HepG2 (cell line): Measurements from ENCODE around the gene GJB2. TPM values are rescaled to one million over a fixed set of nuclear protein-coding genes. Genes with fewer than 3 reads are reported as not detected.

Source experiments
- ATF6 ChIP-seq: sonication (generic); formaldehyde crosslinking; conservative IDR thresholded peaks from 2 replicates; pipeline ENCODE4 v1.4.0; 2020; ENCODE audit warnings: missing genetic modification reagents
- CENPBD1 ChIP-seq: sonication (generic); formaldehyde crosslinking; IDR thresholded peaks from 2 replicates; pipeline ENCODE4 v1.8.0; 2022; ENCODE audit warnings: missing genetic modification reagents, low read depth, mild to moderate bottlenecking, borderline replicate concordance
- EHMT2 ChIP-seq: fragments of 200-600 bp; sonication (generic); IDR thresholded peaks from 2 replicates; pipeline ENCODE4 v1.7.0; 2017; ENCODE audit warnings: antibody characterized with exemption, low read depth, low read length, borderline replicate concordance
- FOSL1 ChIP-seq: sonication (generic); formaldehyde crosslinking; IDR thresholded peaks from 2 replicates; pipeline ENCODE4 v1.9.0; 2021; ENCODE audit warnings: missing genetic modification reagents, borderline replicate concordance
- HIC2 ChIP-seq: sonication (generic); formaldehyde crosslinking; IDR thresholded peaks from 2 replicates; pipeline ENCODE4 v1.9.0; 2022; ENCODE audit warnings: low read depth, missing genetic modification reagents
- PAWR ChIP-seq: sonication (generic); formaldehyde crosslinking; IDR thresholded peaks from 2 replicates; pipeline ENCODE4 v1.4.0; 2020; ENCODE audit warnings: missing genetic modification reagents, mild to moderate bottlenecking, borderline replicate concordance
- THYN1 ChIP-seq: sonication (generic); formaldehyde crosslinking; IDR thresholded peaks from 2 replicates; pipeline ENCODE4 v1.8.1; 2023; ENCODE audit warnings: low read depth, mild to moderate bottlenecking, moderate library complexity, missing genetic modification reagents, borderline replicate concordance
- XBP1 ChIP-seq: sonication (generic); formaldehyde crosslinking; IDR thresholded peaks from 2 replicates; pipeline ENCODE4 v1.5.0; 2020; ENCODE audit warnings: missing genetic modification reagents
- ZBTB8A ChIP-seq: sonication (generic); formaldehyde crosslinking; IDR thresholded peaks from 2 replicates; pipeline ENCODE4 v1.4.0; 2020; ENCODE audit warnings: mild to moderate bottlenecking, low read depth, missing genetic modification reagents, borderline replicate concordance
- ZNF652 ChIP-seq: IDR thresholded peaks from 2 replicates; pipeline ENCODE4 v1.6.1; 2016; ENCODE audit warnings: low read depth, borderline replicate concordance
- ZZZ3 ChIP-seq: sonication (generic); formaldehyde crosslinking; IDR thresholded peaks from 2 replicates; pipeline ENCODE4 v1.4.0; 2020; ENCODE audit warnings: missing genetic modification reagents, mild to moderate bottlenecking, borderline replicate concordance
- polyA plus RNA-seq, 8 experiments: library from polyadenylated mRNA; depleted of rRNA in 3 of 8; stranded (reverse) in 7 of 8; unstranded in 1 of 8; fragments of >200 nt; fragmentation: Illumina TruSeq in 4 of 8; extraction: Trizol in 4 of 8; gene quantifications; 2 replicates each; pipeline versions ENCODE4 v1.2.1 to v1.2.3, GENCODE V29; 2011 to 2016; ENCODE audit warnings: low read depth in 4 of 8, missing spikeins in 1 of 8, mixed read lengths in 1 of 8; ENCODE audit not compliant: insufficient read depth in 1 of 8
- total RNA-seq, 5 experiments: library from RNA; depleted of rRNA; stranded (reverse); fragments of >200 nt; fragmentation: Illumina TruSeq; extraction: Trizol; gene quantifications; 2 replicates each; pipeline ENCODE4 v1.2.3, GENCODE V29; 2016; ENCODE audit warnings: low read depth in 1 of 5

Gene GJB2
- total and polyA plus RNA-seq, 2 of the 13 experiments (the other 11 are each of a cell fraction or from before 2014, with no cell fraction given), result 0.15 to 0.18 TPM

GRCh38 chr13:20192158-20192835 is 441 bp downstream of the GJB2 start (continued):
- TF ChIP-seq HIC2 (CRISPR knock-in tag) (no peak), ATF6 (CRISPR knock-in tag) (no peak), ZBTB8A (CRISPR knock-in tag) (no peak), XBP1 (CRISPR knock-in tag) (no peak), ZNF652 (no peak), THYN1 (CRISPR knock-in tag) (no peak), FOSL1 (CRISPR knock-in tag) (no peak), ZZZ3 (CRISPR knock-in tag) (no peak), EHMT2 (no peak), CENPBD1 (CRISPR knock-in tag) (no peak), PAWR (no peak)
